ENCODE results near the gene DOCK1. TPM values are rescaled to one million over a fixed set of nuclear protein-coding genes. Genes with fewer than 3 reads are reported as not detected.

Gene DOCK1
- total and polyA plus RNA-seq, 8 donors, result 46.4 to 77.7 (median 71.3) TPM

DNA sequence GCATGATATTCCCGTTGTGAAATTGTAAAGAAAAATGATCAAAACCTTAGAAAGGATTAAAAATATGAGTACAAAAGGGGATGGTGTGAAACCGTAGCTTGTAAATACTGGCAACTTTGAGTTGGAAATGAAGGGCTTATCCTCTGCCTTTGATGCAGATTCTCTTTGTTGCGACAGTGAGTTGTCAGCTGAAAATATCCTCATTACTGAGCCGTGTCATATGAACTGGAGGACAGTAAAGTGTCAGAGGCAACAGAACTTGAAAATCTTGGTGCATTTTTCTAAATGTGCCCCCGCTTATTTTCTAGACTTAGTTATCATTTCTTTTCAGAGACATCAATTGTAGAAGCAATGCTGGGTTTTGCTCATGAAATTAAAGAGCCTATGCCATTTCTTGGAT lies 473.4 kb downstream of the DOCK1 start:
- Histone ChIP-seq H3K4me3 (no peak overlapping the region), H3K27me3 (no peaks in the 10 kb centered on the region), H3K4me1 (no peaks in the 10 kb centered on the region), H3K9me3 (no peaks in the 10 kb centered on the region), H3K36me3 (peaks cover 0 to 36% of the 10 kb centered on the region in 2 donors), H3K27ac (no peak overlapping the region)
- TF ChIP-seq, protein P1, sequence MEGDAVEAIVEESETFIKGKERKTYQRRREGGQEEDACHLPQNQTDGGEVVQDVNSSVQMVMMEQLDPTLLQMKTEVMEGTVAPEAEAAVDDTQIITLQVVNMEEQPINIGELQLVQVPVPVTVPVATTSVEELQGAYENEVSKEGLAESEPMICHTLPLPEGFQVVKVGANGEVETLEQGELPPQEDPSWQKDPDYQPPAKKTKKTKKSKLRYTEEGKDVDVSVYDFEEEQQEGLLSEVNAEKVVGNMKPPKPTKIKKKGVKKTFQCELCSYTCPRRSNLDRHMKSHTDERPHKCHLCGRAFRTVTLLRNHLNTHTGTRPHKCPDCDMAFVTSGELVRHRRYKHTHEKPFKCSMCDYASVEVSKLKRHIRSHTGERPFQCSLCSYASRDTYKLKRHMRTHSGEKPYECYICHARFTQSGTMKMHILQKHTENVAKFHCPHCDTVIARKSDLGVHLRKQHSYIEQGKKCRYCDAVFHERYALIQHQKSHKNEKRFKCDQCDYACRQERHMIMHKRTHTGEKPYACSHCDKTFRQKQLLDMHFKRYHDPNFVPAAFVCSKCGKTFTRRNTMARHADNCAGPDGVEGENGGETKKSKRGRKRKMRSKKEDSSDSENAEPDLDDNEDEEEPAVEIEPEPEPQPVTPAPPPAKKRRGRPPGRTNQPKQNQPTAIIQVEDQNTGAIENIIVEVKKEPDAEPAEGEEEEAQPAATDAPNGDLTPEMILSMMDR (IDR thresholded peaks at IDR 0.05), result no peak
- intact Hi-C loops (cut with DNase I), result no loop called here
- DNase-seq, result no peak
- no peak for ATAC-seq

DNA sequence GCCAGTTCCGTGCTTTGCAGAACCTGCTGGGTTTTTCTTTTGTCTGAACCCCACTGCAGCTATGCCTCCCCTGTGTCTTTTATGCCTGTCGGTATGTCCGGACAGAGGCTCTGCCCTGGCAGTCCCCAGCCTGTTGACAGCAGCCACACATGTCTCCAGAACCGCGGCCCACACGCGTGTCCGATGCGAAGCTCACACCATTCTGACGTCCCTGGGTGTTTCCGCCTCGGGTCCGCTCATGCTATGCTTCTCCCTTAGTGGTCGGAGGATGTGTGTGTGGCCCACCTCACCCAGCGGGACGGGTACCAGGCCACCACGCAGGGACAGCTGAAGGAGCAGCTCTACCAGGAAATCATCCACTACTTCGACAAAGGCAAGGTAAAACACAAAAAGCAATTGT lies 479.3 kb downstream of the DOCK1 start:
- no peaks in the 10 kb centered on the region for H3K27me3 ChIP-seq
- no peaks in the 10 kb centered on the region for H3K4me1 ChIP-seq
- H3K36me3 ChIP-seq, result peaks cover 0 to 25% of the 10 kb centered on the region in 2 donors
- H3K9me3 ChIP-seq, result no peaks in the 10 kb centered on the region
- ATAC-seq (no peak), DNase-seq (peak in 1 of 4 donors; percentile 66)
- TF ChIP-seq, protein P1 (IDR thresholded peaks at IDR 0.05), result no peak
- H3K4me3 ChIP-seq, result no peak overlapping the region
- intact Hi-C loops (cut with DNase I), result no loop called here
- H3K27ac ChIP-seq, result no peak overlapping the region

DNA sequence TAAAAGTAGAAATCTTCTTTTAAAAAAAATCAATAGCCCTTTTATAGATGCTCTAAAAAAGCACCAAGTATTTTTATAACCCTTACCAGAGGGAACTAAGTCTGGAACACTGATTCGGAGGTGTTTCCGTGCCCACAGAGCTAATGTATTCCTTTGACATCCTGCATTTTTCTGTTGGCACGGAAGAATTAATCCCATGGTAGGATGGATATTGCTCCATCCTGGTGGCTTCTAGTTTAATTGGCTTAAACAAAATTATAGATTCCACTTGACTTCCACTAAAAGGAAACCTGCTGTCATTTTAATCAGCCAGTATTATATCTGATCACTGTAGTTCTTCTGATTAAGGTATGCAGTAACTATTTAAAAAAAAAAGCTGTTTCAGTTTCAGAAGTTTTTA lies 479.8 kb downstream of the DOCK1 start:
- ATAC-seq (no peak), DNase-seq (no peak)
- no peak overlapping the region for H3K4me3 ChIP-seq
- H3K27me3 ChIP-seq, result no peaks in the 10 kb centered on the region
- no peaks in the 10 kb centered on the region for H3K4me1 ChIP-seq
- H3K36me3 ChIP-seq, result peaks cover 0 to 25% of the 10 kb centered on the region in 2 donors
- no peaks in the 10 kb centered on the region for H3K9me3 ChIP-seq
- intact Hi-C loops (cut with DNase I), result no loop called here
- H3K27ac ChIP-seq, result no peak overlapping the region
- TF ChIP-seq, protein P1 (IDR thresholded peaks at IDR 0.05), result no peak

DNA sequence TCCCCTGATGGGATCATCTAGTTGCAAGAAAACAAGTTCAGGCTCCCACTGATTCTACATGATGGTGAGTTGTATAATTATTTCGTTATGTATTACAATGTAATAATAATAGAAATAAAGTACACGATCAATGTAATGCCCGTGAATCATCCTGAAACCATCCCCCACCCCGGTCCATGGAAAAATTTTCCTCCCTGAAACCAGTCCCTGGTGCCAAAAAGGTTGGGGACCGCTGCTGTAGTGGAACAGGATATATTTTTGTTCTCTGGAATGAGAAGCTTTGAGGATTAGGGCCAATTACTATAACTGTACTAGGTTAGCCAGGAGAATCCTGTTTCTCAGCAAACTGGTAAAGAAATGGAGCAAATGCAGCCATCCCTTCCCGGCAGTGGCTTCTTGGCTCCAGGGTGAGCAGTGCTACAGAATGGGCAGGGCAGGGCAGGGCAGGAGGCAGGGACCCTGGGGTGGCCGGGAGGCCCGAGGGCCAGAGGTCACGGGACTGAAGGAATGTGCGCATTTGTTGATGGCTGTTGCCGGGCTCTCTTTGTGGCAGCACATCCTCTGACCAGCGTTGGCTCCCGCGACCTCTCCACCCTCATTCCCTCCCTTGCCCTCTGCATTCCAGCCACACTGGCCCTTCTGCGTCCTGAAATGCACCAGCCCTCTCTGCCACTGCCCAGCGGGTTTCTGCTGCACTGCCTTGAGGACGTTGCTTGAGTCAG lies 481.5 kb downstream of the DOCK1 start:
- Histone ChIP-seq H3K4me1 (no peaks in the 10 kb centered on the region), H3K4me3 (no peak overlapping the region), H3K36me3 (peaks cover 0 to 19% of the 10 kb centered on the region in 2 donors), H3K9me3 (no peaks in the 10 kb centered on the region), H3K27me3 (no peaks in the 10 kb centered on the region), H3K27ac (no peak overlapping the region)
- TF ChIP-seq, protein P1 (IDR thresholded peaks at IDR 0.05), result no peak
- intact Hi-C loops (cut with DNase I), result no loop called here
- DNase-seq, result peak in 1 of 4 donors; percentile 51
- ATAC-seq, result no peak

DNA sequence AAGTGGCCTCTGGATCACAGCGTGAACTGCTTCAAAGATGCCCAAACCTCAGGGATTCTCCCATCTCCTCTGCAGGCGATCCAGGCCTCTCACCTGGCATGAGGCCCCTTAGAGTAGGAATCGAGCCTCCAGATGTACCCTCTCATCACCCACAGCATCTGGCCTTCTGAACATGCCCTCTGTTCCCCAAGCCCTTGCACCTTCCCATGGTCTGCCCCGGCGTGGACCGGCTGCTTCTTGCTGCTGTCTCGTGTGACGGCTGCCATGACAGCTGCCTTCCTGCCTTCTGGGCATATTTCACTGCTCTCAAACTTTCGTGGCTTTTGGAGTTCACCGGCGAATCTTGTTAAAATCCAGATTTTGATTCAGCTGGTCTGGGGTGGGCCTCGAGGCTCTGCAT lies 486.6 kb downstream of the DOCK1 start:
- DNase-seq (peak in 1 of 4 donors; percentile 58), ATAC-seq (no peak)
- Histone ChIP-seq H3K9me3 (no peaks in the 10 kb centered on the region), H3K4me1 (no peaks in the 10 kb centered on the region), H3K4me3 (no peak overlapping the region), H3K27me3 (no peaks in the 10 kb centered on the region), H3K36me3 (peaks cover 0 to 4% of the 10 kb centered on the region in 2 donors), H3K27ac (peak overlapping the region in 1 of 2 donors; percentile 39)
- TF ChIP-seq, protein P1 (IDR thresholded peaks at IDR 0.05), result no peak
- intact Hi-C loops (cut with DNase I), result no loop called here
